Stomach (tissue), 4 donors: Measurements from ENCODE around the gene IAH1.

Source experiments
- CTCF ChIP-seq, 7 experiments: fragments of 450-650 bp in 4 of 7; fragments of 200-600 bp in 3 of 7; sonication (generic) in 3 of 7; IDR thresholded peaks; one replicate each; pipeline ENCODE4 v1.5.1; 2016 to 2019; ENCODE audit warnings: antibody characterized with exemption in 7 of 7, control low read depth in 2 of 7, mild to moderate bottlenecking in 1 of 7
- POLR2A ChIP-seq, 4 donors: fragments of 450-650 bp; IDR thresholded peaks; one replicate each; pipeline ENCODE4 v1.6.1; 2016; ENCODE audit warnings: antibody characterized with exemption in 4 of 4, control low read depth in 2 of 4, mild to moderate bottlenecking in 1 of 4, moderate library complexity in 1 of 4
- POLR2AphosphoS5 ChIP-seq, 3 donors: sonication (generic); formaldehyde crosslinking; IDR thresholded peaks; one replicate each; pipeline ENCODE4 v1.6.1; 2016; ENCODE audit warnings: antibody characterized with exemption in 3 of 3

GRCh38 chr2:9494081-9494480 is 19.7 kb downstream of the IAH1 start:
- TF ChIP-seq CTCF (IDR thresholded peaks at IDR 0.05) (no peak), POLR2AphosphoS5 (IDR thresholded peaks at IDR 0.05) (no peak), POLR2A (IDR thresholded peaks at IDR 0.05) (no peak)
